Parathyroid adenoma (tissue), 2 donors: ENCODE results near the gene ANKAR.

Source experiments
- H2AFZ ChIP-seq: fragments of 300-600 bp; sonication (generic); one replicate; pipeline ENCODE4 v1.7.0; 2017; ENCODE audit warnings: antibody characterized with exemption, mild to moderate bottlenecking
- H3K27ac ChIP-seq: fragments of 300-600 bp; sonication (generic); one replicate; pipeline ENCODE4 v1.7.0; 2017
- H3K27me3 ChIP-seq: fragments of 300-600 bp; sonication (generic); one replicate; pipeline ENCODE4 v1.7.0; 2017; ENCODE audit warnings: low read length; ENCODE audit not compliant: control insufficient read depth, insufficient read depth
- H3K36me3 ChIP-seq: fragments of 300-600 bp; sonication (generic); one replicate; pipeline ENCODE4 v1.7.0; 2017; ENCODE audit warnings: low read length; ENCODE audit not compliant: control insufficient read depth, insufficient read depth
- H3K4me1 ChIP-seq: fragments of 300-600 bp; sonication (generic); one replicate; pipeline ENCODE4 v1.7.0; 2017; ENCODE audit warnings: control low read depth
- H3K4me2 ChIP-seq: fragments of 300-600 bp; sonication (generic); one replicate; pipeline ENCODE4 v1.7.0; 2017; ENCODE audit warnings: low read length
- H3K4me3 ChIP-seq: fragments of 300-600 bp; sonication (generic); one replicate; pipeline ENCODE4 v1.7.0; 2017; ENCODE audit warnings: low read depth, low read length
- H3K79me2 ChIP-seq: fragments of 300-600 bp; sonication (generic); one replicate; pipeline ENCODE4 v1.7.0; 2017; ENCODE audit warnings: control low read depth
- H3K9ac ChIP-seq: fragments of 300-600 bp; sonication (generic); one replicate; pipeline ENCODE4 v1.7.0; 2017; ENCODE audit warnings: mild to moderate bottlenecking
- H3K9me3 ChIP-seq: fragments of 300-600 bp; sonication (generic); one replicate; pipeline ENCODE4 v1.7.0; 2017; ENCODE audit warnings: low read length; ENCODE audit not compliant: control insufficient read depth
- TF ChIP-seq, protein P1 (sequence below): fragments of 300-600 bp; sonication (generic); IDR thresholded peaks from one replicate; pipeline ENCODE4 v1.7.0; 2017; ENCODE audit warnings: antibody characterized with exemption, mild to moderate bottlenecking
- donor health status: primary hyperparathyroidism.

Gene ANKAR, protein sequence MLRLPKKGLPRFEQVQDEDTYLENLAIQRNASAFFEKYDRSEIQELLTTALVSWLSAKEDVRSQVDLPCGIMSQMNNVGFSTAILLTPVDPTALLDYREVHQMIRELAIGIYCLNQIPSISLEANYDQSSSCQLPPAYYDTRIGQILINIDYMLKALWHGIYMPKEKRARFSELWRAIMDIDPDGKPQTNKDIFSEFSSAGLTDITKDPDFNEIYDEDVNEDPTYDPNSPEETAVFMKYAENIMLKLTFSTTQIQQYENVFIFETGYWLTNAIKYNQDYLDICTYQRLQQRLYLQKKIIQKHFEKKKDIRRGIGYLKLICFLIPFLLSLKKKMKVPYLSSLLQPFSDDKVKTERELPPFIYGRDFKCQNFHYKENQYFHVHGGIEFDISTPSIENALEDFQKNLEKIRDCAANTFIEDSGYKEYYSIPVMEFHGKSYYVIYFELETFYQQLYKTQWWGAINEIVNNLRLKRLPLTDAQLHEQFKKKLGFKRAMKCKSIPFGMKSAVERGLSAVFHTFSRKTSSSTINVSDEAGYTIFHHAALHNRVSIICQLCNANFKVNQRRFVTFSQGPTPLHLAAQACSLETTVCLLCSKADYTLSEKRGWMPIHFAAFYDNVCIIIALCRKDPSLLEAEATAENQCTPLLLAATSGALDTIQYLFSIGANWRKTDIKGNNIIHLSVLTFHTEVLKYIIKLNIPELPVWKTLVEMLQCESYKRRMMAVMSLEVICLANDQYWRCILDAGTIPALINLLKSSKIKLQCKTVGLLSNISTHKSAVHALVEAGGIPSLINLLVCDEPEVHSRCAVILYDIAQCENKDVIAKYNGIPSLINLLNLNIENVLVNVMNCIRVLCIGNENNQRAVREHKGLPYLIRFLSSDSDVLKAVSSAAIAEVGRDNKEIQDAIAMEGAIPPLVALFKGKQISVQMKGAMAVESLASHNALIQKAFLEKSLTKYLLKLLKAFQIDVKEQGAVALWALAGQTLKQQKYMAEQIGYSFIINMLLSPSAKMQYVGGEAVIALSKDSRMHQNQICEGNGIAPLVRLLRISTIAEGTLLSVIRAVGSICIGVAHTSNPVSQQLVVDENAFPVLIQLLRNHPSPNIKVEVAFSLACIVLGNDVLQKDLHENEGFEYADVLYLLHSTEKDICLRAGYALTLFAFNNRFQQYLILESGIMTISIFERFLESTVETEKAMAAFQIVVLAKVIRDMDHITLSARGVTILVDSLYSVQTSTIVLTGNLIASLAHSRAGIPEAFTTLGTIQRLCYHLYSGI (N-terminal part only)

DNA sequence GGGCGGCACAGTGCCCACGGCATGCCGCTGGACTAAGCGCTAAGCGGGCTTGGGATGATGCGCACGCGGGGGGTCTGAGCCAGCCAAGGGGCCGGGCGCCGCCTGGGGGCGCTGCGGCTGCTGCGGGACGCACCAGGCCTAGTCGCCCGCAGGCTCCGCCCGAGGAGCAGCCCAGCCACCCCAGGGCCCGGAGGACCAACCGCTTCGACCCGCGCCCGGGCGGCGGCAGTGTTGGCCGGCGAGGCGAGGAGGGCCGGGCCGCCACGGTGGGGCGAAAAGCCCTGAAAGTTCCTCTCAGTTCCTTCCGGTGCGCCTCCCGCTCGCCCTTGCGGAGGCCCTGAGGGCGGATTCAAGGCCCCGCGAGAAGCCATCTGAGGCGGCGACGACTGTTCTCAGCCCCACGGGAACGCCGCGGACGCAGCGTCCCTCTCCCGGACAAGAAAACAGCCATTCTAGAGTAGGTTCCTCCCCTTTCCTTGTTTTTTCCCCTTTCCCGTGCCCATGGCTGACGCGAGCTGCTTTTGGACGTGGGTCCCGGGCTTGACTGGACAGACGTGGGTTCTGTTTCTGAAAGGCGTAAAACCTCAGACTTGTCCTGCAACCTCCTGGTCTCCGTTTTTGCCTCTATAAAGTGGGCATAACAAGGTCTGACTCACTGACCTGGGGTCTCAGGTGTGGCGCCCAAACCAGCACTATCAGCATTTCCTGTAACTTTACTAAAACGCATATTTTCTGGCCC lies at the start of gene ANKAR:
Gene ANKAR, plus strand, starts transcription at position 297 of the 739 bp plus-strand sequence. CDS start 1,821 bp downstream, outside the sequence.
- no peaks in the 10 kb centered on the region for H3K36me3 ChIP-seq
- peak within 1 kb of the TSS; percentile 85 for H3K27ac ChIP-seq
- TF ChIP-seq, protein P1, sequence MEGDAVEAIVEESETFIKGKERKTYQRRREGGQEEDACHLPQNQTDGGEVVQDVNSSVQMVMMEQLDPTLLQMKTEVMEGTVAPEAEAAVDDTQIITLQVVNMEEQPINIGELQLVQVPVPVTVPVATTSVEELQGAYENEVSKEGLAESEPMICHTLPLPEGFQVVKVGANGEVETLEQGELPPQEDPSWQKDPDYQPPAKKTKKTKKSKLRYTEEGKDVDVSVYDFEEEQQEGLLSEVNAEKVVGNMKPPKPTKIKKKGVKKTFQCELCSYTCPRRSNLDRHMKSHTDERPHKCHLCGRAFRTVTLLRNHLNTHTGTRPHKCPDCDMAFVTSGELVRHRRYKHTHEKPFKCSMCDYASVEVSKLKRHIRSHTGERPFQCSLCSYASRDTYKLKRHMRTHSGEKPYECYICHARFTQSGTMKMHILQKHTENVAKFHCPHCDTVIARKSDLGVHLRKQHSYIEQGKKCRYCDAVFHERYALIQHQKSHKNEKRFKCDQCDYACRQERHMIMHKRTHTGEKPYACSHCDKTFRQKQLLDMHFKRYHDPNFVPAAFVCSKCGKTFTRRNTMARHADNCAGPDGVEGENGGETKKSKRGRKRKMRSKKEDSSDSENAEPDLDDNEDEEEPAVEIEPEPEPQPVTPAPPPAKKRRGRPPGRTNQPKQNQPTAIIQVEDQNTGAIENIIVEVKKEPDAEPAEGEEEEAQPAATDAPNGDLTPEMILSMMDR: peak; percentile 90
- peak within 1 kb of the TSS; percentile 9 for H3K9ac ChIP-seq
- H3K4me1 ChIP-seq: peaks cover 11% of the 10 kb centered on the region
- peak within 1 kb of the TSS; percentile 83 for H2AFZ ChIP-seq
- no peaks in the 10 kb centered on the region for H3K27me3 ChIP-seq
- H3K79me2 ChIP-seq: peaks cover 5% of the 10 kb centered on the region
- no peaks in the 10 kb centered on the region for H3K9me3 ChIP-seq
- peak within 1 kb of the TSS; percentile 75 for H3K4me2 ChIP-seq
- peak within 1 kb of the TSS; percentile 82 for H3K4me3 ChIP-seq

DNA sequence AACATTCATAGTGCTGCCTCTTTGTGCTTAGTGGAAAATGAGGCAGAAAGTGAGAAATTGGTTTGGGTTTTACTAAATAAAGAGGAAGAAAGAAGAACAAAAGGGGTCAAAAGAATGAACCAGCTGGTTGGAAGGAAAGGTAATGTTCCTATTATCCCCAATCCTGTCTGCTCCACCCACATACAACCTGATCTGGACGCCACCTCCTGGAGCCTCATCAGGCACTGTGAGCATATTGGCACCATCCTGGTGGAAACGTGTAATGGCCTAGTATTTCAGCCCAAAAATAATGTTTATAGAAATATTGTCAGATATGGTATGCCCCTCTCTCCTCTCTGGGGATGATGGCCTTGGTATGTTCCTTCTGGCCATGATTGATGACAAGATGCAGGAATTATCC lies 48.8 kb upstream of the ANKAR start:
- no peaks in the 10 kb centered on the region for H3K27me3 ChIP-seq
- no peaks in the 10 kb centered on the region for H3K36me3 ChIP-seq
- no peaks in the 10 kb centered on the region for H3K79me2 ChIP-seq
- no peaks in the 10 kb centered on the region for H3K9me3 ChIP-seq
- TF ChIP-seq, protein P1: no peak
- H2AFZ ChIP-seq: no peak overlapping the region
- no peak overlapping the region for H3K4me3 ChIP-seq
- no peak overlapping the region for H3K4me2 ChIP-seq
- no peak overlapping the region for H3K9ac ChIP-seq
- no peak overlapping the region for H3K27ac ChIP-seq
- H3K4me1 ChIP-seq: peaks cover 8% of the 10 kb centered on the region

DNA sequence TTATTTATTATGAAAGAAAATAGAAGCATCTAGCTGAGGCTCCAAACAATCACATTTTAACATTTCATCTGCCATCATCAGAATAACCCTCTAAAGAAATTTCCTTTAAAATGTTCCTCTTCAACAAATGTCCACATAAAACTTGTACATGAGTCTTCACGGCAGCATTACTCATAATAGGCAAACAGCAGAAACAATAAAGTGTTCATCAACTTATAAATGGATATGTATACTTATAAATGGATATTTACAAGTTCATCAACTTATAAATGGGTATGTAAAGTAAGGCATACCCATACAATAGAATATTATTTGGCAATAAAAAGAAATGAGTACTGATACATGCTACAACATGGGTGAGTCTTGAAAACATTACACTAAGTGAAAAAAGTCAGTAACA lies 46.7 kb upstream of the ANKAR start:
- Histone ChIP-seq H3K36me3 (no peaks in the 10 kb centered on the region), H3K4me1 (peaks cover 10% of the 10 kb centered on the region), H3K4me3 (no peak overlapping the region), H3K4me2 (no peak overlapping the region), H3K9me3 (no peaks in the 10 kb centered on the region), H2AFZ (no peak overlapping the region), H3K9ac (no peak overlapping the region), H3K27me3 (no peaks in the 10 kb centered on the region), H3K79me2 (no peaks in the 10 kb centered on the region), H3K27ac (no peak overlapping the region)
- TF ChIP-seq, protein P1: no peak

DNA sequence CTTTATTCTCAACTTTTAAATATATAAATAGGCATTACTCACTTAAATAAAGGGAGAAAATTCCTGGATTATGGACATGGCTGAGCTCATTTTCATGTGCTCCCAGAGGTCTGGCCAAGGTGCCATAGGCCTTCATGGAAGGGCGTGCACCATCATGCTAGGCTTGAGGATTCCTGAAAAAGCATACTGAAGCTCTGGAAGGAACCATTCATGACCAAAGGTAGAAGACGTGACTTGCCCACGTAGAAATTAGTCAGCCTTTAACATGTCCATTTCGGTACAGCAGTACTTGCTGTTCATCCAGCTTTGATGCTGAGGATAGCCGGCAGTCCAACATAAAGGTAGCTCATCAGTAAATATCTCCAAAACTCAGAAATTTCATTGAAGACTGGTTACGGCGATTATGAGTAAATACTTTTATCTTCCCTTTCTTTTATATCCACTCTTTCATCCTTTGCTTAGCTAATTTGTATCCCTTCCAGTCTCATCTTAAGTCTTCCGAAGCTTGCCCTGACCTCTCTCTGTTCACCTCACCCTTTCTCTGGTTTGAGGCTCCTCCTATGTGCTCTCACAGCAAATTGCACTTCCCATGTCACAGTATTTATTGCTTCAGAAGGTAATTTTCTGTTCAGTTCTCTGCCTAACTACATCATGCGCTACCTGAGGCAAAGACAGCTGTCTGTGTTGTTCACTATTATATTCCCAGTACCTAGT lies 45.5 kb upstream of the ANKAR start:
- Histone ChIP-seq H3K9me3 (no peaks in the 10 kb centered on the region), H3K27ac (no peak overlapping the region), H3K4me3 (no peak overlapping the region), H2AFZ (peak overlapping the region; percentile 63), H3K27me3 (no peaks in the 10 kb centered on the region), H3K4me2 (no peak overlapping the region), H3K79me2 (no peaks in the 10 kb centered on the region), H3K4me1 (peaks cover 10% of the 10 kb centered on the region), H3K9ac (no peak overlapping the region), H3K36me3 (no peaks in the 10 kb centered on the region)
- TF ChIP-seq, protein P1: peak; percentile 30
